Hindlimb muscle (tissue), 1 donor: ENCODE results near the gene ZBTB7C. TPM values are rescaled to one million over a fixed set of nuclear protein-coding genes. Genes with fewer than 3 reads are reported as not detected.

Experiments
- DNase-seq: peaks from one replicate; pipeline ENCODE4 v3.0.0-alpha.2; 2013
- polyA plus RNA-seq: library from polyadenylated mRNA; unstranded; fragments of 120-200 nt; gene quantifications from one replicate; pipeline ENCODE4 v1.2.1, GENCODE V29; 2013; ENCODE audit not compliant: insufficient read length

Gene ZBTB7C
- polyA plus RNA-seq, 1 donor, result 5.8 TPM

- no peak for DNase-seq
These were observed 356.3 kb downstream of the ZBTB7C start for GRCh38 chr18:48052842-48053241.

GRCh38 chr18:48051945-48052840 is 357.0 kb downstream of the ZBTB7C start:
- DNase-seq, result no peak

- no peak for DNase-seq
These were observed 359.0 kb downstream of the ZBTB7C start for GRCh38 chr18:48050176-48050575.

GRCh38 chr18:48049757-48050156 is 359.4 kb downstream of the ZBTB7C start:
- DNase-seq, result no peak

GRCh38 chr18:48048251-48048650 is 360.9 kb downstream of the ZBTB7C start:
- DNase-seq, result no peak

GRCh38 chr18:48046843-48047242 is 362.3 kb downstream of the ZBTB7C start:
- no peak for DNase-seq

GRCh38 chr18:48045744-48046143 is 363.4 kb downstream of the ZBTB7C start:
- no peak for DNase-seq

- no peak for DNase-seq
These were observed 364.2 kb downstream of the ZBTB7C start for GRCh38 chr18:48044944-48045343.

- DNase-seq, result no peak
These were observed 366.0 kb downstream of the ZBTB7C start for GRCh38 chr18:48043166-48043565.

- no peak for DNase-seq
These were observed 366.8 kb downstream of the ZBTB7C start for GRCh38 chr18:48042431-48042830.

GRCh38 chr18:48040457-48041110 is 368.6 kb downstream of the ZBTB7C start:
- DNase-seq, result no peak

GRCh38 chr18:48039769-48040215 is 369.4 kb downstream of the ZBTB7C start:
- DNase-seq, result no peak

GRCh38 chr18:48038636-48039035 is 370.5 kb downstream of the ZBTB7C start:
- DNase-seq, result no peak

- no peak for DNase-seq
These were observed 371.5 kb downstream of the ZBTB7C start for GRCh38 chr18:48037481-48038271.

- DNase-seq, result no peak
These were observed 372.4 kb downstream of the ZBTB7C start for GRCh38 chr18:48036641-48037421.

GRCh38 chr18:48036226-48036625 is 373.0 kb downstream of the ZBTB7C start:
- no peak for DNase-seq

- no peak for DNase-seq
These were observed 373.7 kb downstream of the ZBTB7C start for GRCh38 chr18:48035556-48035860.

- DNase-seq, result no peak
These were observed 374.3 kb downstream of the ZBTB7C start for GRCh38 chr18:48034651-48035555.

- DNase-seq, result peak; percentile 50
These were observed 375.2 kb downstream of the ZBTB7C start for GRCh38 chr18:48033790-48034650.
